ENCODE results near the gene FKBP15.

Gene FKBP15

DNA sequence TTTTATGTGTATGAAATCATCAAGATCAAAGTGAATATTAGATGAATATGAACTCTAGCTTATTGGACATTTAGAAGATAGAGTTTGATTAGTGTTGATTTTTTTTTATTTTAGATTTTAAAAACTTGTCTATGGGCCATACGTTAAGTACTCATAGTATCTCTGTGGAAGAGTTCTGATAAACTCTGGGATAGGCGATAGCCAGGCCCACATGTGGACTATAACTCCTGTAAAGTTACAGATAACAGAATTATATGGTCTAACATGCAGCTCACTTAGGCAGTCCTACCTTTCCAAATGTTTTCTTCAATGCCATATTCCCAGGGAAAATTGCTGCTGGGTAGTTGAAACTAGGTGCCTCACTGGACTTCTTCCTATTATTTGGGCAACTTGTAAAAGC lies 10.6 kb upstream of the FKBP15 start:
- DNase-seq (ENCODE audit: low read depth in 2 of 2, low spot score in 1 of 2): no peak

DNA sequence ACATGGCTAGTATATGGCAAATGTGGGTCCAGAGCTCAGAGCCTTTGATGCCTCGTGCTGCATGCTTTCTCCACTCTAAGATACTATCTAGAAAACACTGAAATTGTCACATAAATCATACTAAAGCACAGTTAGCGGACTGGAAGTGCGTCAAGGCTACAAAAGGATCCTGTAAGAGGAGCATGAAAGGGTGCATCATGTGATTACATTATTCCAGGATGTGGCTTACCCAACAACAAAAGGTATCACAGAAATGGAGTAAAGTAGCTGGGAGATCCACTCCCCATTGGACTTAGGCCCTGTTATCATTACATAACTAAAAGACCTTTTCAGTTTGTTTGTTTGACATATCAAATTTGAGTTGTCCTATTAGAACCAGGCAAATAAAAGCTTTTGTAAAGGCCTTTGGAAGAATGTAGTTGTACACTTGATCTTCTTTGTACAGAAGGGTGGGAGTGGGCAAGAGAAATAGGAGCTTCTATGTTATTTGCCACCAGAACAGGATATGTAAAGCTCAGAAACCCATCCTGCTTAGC lies 7.1 kb upstream of the FKBP15 start:
- DNase-seq (ENCODE audit: low read depth in 2 of 2, low spot score in 1 of 2): no peak

DNA sequence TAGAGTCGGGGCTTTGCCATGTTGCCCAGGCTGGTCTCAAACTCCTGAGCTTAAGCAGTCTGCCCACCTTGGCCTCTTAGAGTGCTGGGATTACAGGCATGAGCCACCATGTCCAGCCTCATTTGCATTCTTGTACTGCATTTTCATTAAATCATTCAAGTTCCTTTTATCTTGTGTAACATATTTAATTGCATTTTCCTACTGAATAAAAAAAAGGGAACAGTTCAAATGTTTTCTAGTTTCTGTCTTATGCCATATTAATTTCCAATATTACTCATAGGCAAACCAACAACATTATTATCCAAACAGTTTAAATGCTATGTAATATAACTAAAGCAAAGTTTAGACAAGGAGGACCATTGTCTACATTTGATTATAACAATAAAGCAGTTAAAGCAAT lies 6.4 kb upstream of the FKBP15 start:
- no peak for DNase-seq (ENCODE audit: low read depth in 2 of 2, low spot score in 1 of 2)

DNA sequence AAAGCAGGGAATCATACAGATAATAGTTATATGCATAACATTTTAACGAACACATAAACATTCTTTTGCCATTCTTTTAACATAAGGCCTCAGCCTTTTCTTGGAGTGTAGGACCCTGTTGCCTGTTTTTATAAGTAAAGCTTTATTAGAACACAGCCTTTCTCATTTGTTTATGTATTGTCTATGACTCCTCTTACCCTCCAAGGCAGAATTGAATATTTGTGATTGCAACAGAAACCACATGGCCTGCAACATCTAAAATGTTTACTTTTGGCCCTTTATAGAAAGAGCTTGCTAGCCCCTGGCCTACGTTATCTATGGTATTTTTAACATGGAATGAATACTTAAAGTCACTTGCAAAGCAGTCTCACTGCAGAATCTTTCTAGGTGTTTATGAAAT lies 2.9 kb upstream of the FKBP15 start:
- DNase-seq (ENCODE audit: low read depth in 2 of 2, low spot score in 1 of 2): no peak

DNA sequence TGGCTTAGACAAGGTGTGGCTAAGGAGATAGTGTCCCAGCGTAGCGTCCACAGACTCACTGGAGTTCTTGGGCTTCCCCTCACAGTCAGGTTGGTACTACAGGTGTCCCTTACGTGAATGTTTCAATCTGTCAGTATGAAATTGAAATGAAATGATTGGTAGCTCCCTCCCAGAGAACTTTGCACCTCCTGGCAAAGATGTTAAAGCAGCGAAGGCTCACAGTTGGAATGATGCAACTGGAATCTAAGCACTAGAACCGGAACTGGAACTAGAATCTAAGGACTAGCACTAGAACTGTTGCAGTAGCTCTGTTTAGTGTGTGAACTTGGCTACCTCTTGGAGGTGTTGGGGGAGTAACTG lies 1.4 kb upstream of the FKBP15 start:
- no peak for DNase-seq (ENCODE audit: low read depth in 2 of 2, low spot score in 1 of 2)

DNA sequence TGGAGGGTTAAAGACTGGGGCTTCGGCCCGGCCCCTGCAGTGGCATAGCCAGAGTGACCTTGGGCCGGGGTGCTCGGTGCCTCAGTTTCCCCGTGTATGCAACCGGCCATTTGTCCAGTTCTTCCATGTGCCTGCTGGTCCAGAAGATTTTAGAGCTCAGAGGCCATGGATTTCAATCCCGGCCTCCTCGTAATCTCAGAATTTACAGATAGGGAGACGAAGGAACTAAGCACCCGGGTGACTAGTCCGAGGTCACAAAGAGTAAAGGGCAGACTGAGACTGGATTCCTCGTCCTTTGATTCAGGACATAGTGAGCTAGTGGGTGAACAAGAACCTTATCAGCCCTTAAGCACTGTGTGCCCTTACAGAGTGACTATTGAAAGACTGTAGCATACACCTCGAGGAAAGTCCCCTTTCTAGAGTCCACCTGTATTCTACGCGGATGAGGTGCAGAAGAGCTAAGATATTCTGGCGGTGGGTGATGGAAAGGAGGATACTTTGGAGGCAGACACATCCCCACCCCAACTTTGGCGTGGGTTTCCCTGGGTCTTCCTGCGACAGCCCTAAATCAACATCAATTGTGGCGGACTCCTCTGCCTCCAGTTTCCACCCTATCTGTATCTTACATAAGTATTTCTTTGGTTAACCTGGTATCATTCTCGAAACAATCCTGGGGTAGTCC lies 864 bp upstream of the FKBP15 start:
- DNase-seq (ENCODE audit: low read depth in 2 of 2, low spot score in 1 of 2): no peak

DNA sequence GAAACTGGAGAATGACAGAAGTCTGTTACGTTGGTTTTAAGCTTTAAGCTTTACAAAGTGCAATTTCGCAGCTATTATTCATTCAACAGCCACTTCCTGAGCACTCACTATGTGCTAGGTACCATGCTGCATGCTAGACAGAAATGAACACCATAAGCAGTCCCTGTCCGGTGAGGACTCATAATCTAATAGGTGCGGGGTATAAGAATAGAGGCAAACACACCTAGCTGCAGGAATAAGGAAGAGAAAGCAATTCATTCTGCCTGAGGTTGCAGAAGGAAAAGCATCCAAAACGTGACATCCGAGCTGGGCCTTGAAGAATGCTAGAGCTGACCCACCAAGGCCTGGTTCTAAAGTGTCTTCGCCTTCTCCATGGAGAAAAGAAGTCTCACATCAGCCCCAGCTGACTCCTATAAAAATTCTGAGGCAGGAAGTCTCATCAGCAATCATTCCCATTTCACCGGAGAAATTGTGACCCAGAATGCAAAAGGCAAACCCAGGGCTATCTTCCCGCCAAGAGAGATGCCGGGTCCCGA lies 542 bp downstream of the FKBP15 start:
- DNase-seq (ENCODE audit: low read depth in 2 of 2, low spot score in 1 of 2): no peak

DNA sequence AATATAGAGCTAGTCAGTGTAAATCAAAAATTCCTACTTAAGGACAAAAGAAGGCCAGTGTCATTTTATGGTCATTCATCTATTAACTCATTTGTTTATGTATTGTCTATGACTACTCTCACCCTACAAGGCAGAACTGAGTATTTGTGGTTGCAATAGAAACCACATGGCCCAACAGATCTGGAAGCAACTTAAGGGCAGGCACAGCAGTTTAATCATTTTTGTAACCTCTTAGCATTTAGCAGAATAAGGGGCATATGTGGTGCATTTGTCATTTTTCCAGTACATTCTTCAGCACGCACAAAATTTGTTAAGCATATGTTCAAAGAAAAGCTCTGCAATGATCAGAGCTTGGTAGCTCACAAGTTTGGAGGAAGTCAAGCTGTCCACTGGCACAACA lies 1.1 kb downstream of the FKBP15 start:
- DNase-seq (ENCODE audit: low read depth in 2 of 2, low spot score in 1 of 2): no peak

DNA sequence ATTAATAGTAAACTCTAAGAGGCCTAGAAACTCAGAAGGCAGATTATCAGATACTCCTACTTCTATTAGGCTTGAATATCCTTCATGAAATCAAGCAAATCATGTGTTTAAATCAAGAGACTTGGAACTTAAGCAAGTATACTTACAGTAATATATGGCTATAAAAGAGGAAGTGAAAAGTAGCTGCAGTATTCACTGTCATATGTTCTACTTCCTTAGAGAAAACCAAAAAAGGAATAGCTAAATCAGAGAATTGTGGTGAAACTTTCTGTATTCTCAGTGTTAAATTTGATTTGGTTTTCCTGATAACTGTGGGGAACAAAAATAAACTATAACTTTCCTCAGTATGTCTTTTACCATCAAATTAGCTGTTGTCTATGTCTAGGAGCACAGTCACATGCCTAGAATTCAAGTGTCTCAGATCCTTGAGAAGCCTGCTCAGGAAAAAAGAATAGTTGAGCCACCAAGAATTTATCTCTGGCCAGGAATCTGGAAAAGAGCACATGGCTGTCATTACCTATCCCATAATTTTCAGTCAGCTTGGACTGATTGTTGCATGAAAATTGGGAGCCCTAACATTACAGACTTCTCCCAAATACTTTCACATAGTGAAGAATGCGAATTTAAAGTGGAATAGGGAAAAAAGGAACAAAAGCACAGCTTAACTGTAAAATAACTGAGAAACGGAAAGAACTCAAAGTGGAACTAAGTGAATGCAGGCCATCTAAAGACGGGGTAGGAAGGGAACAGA lies 1.7 kb downstream of the FKBP15 start:
- DNase-seq (ENCODE audit: low read depth in 2 of 2, low spot score in 1 of 2): no peak

DNA sequence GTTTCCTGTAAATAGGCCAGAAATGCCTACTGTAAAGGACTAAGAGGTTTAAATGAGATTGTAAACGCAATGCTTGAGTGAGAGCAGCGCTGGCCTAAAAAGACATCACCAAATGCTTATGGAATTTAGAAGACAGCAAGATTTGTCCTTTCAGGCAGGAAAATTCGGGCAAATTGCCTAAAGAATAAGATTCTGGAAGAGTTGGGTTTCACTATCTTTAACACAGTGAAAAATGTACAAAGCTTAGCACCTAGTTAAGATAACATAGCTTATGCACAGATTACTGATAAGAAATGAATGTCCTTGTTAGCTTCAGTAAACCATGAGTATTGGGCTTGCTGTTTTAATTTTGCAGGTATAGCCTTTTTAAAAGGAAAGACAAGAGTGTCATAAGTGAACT lies 4.7 kb downstream of the FKBP15 start:
- DNase-seq (ENCODE audit: low read depth in 2 of 2, low spot score in 1 of 2): no peak

DNA sequence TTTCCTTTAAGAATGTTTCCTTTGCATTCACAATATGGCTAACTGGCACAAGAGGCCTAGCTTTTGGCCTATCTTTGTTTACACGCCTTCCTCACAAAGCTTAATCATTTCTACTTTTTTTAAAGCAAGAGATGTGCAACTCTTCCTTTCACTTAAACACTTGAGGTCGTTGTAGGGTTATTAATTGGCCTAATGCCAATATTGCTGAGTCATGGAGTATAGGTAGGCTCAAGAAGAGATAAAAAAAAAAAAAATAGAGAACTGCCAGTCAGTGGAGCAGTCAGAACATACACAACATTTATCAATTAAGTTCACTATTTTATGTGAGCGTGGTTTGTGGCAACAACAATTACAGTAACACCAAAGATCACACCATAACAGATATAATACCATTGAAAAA lies 5.9 kb downstream of the FKBP15 start:
- DNase-seq (ENCODE audit: low read depth in 2 of 2, low spot score in 1 of 2): no peak

DNA sequence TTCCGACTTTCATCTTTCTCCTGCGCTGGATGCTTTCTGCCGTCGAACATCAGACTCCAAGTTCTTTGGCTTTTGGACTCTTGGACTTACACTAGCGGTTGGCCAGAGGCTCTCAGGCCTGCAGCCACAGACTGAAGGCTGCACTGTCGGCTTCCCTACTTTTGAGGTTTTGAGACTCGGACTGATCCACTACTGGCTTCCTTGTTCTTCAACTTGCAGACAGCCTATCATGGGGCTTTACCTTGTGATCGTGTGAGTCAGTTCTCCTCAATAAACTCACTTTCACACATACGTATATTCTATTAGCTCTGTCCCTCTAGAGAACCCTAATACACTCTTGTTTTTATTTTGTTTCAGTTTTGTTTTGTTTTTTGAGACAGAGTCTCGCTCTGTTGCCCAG lies 10.3 kb downstream of the FKBP15 start:
- no peak for DNase-seq (ENCODE audit: low read depth in 2 of 2, low spot score in 1 of 2)

DNA sequence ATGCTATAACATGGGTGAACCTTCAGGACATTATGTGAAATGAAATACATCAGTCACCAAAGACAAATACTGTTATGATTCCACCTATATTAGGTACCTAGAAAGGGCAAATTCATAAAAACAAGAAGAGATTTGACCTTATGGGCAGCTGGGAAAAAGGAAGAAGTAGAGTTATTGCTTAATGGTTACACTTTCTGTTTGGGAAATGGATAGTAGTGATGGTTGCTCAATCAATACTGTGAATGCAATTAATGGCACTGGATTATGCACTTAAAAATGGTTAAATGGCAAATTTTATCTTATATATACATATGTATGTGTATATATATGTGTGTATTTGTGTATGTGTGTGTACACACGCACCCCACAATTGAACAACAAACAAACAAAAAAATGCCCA lies 15.2 kb downstream of the FKBP15 start:
- DNase-seq (ENCODE audit: low read depth in 2 of 2, low spot score in 1 of 2): no peak

DNA sequence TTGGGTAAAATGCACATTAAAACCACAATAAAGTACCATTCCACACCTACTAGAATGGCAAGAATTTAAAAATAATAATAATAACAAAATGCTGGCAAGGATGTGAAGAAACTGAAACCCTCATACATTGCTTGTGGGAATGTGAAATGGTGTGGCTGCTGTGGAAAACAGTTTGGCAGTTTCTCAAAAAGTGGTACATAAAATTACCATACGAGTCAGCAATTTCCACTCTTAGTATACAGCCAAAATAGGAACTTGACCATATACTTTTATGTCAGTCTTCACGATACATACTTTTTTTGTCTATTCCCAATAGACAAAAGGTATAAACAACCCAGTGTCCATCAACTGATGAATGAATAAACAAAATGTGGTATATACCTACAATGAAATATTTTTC lies 15.6 kb downstream of the FKBP15 start:
- DNase-seq (ENCODE audit: low read depth in 2 of 2, low spot score in 1 of 2): no peak

DNA sequence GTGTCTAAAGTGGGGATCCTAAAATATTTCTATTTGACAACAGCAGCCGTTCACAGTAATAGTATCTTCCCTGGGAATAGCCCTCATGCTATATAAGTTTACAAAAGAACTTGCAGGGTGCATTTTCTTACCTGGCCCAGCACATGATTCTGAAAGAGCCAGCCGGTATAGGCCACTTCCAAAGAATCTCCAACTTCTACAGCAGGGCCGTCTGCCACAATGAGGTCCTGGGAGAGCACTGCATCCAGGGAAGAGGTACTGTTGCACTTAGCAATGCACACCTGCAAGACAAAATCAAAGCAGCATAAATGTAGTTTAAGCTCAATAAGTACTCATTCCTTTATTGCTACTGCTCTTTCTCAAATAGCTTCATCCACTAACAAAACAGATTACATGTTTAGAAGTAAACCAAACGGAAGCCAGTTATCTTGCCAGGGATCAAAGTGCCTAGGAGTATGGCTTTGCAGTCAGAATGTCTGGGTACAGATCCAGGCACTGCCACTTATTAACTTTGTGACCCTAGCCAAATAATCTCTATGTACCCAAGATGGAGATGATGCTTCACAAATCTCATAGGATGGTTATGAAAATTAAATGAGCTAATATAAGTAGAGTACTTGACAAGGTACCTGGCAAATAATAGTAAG lies 21.3 kb downstream of the FKBP15 start:
- no peak for DNase-seq (ENCODE audit: low read depth in 2 of 2, low spot score in 1 of 2)

DNA sequence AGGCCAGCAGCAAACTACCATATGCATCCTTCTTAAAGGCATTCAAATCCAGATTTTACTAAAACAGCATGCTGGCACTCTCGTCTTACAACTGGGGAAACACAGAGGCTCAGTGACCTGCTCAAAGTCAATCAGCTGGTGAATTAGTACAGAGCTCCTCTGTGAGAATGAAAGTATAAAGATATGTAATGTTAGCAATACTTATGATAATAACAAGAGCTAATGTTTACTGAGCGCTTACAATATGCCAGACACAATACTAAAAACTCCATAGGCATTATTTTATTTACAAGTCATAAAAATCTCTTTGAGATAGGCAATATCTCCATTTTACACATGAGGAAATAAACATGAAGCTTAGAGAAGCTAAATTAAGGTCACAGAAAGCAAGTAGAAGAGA lies 28.6 kb downstream of the FKBP15 start:
- DNase-seq (ENCODE audit: low read depth in 2 of 2, low spot score in 1 of 2): no peak

DNA sequence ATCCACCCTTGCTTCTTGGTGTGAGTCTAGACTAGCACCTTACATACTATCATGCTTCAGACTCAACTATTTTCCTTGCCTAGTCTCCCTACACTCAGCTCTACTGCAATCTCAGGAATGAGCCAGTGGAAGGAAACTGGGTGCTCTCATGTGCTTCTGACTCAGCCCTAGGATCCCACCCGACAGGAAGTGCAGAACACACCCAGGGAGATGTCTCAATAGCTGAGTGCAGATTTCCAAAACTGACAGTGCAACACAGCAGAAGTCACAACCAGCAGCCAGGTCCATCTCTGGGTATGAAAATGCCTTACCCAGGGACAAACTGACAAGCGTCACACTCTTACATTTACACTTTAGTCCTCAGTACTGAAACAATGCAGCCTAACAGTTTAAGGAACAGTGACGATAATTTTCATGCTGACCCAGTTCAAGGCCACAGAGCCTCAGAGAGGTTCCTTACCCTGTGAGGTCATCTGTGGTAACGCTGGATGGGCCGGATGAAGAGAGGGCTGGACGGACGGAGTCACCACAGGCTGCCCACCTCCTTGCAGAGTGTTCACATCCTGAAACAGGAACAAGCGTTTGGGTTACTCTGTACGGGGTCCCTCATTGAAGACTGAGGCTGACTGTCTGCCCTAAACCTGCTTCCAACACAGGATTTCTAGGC lies 33.0 kb downstream of the FKBP15 start:
- DNase-seq (ENCODE audit: low read depth in 2 of 2, low spot score in 1 of 2): no peak

DNA sequence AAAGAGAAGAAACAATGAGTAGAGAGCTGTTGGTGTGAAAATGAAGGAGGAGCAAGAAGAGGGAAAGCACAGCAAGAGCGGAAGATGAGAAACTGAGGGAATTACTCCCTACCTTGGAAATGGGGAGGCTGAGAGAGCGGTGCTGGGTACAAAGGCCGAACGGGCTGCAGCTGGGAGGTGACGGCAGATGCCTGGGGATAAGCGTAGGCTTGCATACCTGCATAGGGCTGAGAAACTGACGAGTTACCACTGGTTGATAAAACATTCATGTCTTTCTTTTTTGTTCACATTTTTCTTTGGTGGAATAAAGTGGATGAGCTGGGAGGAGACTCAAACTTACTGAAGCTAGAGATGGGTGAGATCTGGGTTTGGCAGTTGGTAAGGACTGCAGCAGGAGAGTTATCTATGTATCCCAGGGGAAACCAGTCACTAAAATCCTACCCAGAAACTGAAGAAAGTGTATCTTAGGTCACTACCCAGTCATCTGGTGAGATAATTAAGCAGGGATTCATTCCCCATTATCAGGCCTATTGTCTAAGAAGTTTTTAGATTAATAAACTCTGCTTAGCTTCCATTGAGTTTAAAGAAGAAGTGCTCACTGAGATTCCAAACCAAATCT lies 34.8 kb downstream of the FKBP15 start:
- DNase-seq (ENCODE audit: low read depth in 2 of 2, low spot score in 1 of 2): no peak

DNA sequence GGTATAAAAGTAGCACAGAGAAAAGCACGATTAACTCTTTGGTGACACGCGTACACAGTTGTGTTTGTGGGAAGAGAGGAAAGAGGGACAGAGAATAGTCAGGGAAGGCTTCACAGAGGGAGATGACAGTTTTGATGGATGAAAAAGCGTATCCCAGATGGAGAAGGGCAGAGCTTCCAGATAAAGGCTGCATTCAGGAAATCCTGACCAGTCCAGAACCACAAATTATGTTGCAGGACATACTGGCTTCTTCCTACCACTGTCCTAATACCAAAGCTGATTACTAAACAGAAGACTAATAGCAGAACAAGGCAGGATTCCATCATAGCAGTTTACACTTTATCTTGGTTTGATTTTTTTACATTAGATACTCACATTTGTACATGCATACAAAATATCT lies 35.8 kb downstream of the FKBP15 start:
- DNase-seq (ENCODE audit: low read depth in 2 of 2, low spot score in 1 of 2): no peak

DNA sequence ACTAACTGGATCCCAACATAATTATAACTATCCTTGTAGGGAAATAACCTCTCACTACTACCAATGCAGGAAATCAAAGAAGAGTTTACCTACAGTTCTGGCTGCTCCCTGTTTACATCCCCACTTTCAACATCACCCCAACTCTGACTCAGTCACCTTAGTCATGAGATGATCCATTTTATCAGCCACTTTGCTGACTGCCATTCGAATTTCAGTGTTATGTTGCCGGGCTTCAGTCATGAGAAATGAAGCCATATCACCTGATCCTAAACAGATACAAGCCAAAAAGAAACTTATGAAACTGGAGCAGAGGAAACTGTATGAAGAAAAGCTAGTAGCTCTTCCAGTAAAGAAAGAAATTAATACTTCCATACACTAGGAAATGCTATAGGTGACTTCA lies 36.5 kb downstream of the FKBP15 start:
- no peak for DNase-seq (ENCODE audit: low read depth in 2 of 2, low spot score in 1 of 2)

DNA sequence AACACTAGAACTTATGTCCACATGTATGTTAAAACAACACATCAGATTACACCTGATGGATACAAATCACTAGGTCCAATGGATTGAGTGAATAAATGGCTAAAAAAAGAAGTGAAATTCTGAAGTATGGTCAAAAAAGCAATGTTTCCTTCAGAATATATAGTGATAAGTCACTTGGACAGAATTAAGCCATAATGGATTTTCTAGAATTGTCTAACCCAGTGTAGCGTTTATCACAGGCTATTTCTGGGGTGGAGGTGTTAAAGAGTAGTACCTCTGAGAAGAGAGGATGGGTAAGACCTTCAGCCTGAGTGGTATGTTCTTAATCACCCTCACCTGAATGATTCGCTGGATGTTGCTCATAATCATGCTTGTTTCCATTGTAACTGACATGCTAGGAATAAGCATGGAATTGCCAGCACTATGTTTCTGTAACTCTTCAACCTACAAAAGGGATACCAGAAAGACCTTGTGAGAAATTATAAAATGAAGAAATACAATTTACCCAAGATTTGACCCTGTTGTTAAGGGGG lies 37.1 kb downstream of the FKBP15 start:
- no peak for DNase-seq (ENCODE audit: low read depth in 2 of 2, low spot score in 1 of 2)
